ENCODE measurements around the gene EML1.

EML1 gene

DNA sequence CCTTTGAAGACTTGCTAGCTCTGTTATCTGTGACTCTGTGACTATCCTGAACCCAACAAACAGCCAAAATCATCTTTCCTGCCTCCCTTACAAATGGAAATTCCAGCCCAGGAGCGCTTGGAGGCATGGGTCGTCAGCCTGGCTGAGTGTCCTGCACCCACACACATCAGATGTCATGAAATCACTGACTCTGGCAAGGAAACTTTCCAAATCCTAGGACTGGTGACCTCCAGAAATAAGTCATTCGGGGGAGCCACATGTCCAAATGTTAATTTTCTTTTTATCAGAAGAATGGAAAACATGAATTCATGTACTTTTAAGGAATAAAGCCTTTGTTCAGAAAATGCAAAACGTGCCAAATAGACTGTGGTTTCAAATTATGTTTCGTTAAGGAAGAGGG is 175.7 kb downstream of the EML1 start:
- no peak overlapping the region for H3K4me3 Mint-ChIP-seq
- peaks cover 3% of the 10 kb centered on the region for H3K27me3 Mint-ChIP-seq
- no peaks in the 10 kb centered on the region for H3K9me3 Mint-ChIP-seq
- H3K36me3 Mint-ChIP-seq = peaks cover 3% of the 10 kb centered on the region
- H3K27ac Mint-ChIP-seq = no peak overlapping the region
- peaks cover 11% of the 10 kb centered on the region for H3K4me1 Mint-ChIP-seq

DNA sequence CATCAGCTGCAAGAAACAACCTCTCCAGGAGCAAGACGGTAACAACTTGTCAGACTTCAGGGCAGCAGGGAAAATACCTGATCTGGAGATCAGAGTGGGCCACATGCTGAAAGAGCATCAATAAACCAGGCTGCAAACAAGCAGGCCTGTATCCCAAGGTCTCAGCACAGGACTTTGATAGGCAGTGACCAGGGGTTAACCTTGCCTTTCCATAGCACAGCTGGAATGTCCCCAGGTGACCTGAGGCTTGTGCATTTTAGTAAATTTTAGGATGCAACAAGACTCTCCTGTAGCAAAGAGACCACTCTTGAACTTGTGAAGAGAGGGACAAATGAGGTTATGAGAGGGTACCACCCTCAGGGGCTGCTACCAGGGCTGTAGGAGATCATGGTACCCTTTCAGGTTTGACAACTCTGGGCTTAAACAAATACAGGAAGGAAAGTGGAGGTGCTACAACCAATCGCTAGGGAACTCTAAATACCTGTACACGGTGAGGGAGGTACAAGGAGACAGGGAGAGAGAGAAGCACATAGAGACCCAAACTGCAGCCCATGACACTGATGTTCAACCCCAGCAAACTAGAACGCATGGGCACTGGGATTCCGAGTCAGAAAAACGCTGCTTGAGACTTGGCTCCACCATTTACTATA is 176.6 kb downstream of the EML1 start:
- Mint-ChIP-seq H3K36me3 (peaks cover 3% of the 10 kb centered on the region), H3K4me3 (peak overlapping the region; percentile 56), H3K27me3 (peaks cover 3% of the 10 kb centered on the region), H3K27ac (no peak overlapping the region), H3K9me3 (no peaks in the 10 kb centered on the region), H3K4me1 (peaks cover 12% of the 10 kb centered on the region)

- peak overlapping the region; percentile 65 for H3K27ac Mint-ChIP-seq
- peak overlapping the region; percentile 56 for H3K4me3 Mint-ChIP-seq
- H3K27me3 Mint-ChIP-seq = peaks cover 3% of the 10 kb centered on the region
- no peaks in the 10 kb centered on the region for H3K9me3 Mint-ChIP-seq
- H3K36me3 Mint-ChIP-seq = peaks cover 3% of the 10 kb centered on the region
- peaks cover 12% of the 10 kb centered on the region for H3K4me1 Mint-ChIP-seq
These were observed 178.1 kb downstream of the EML1 start for GRCh38 chr14:99971087-99971940.

DNA sequence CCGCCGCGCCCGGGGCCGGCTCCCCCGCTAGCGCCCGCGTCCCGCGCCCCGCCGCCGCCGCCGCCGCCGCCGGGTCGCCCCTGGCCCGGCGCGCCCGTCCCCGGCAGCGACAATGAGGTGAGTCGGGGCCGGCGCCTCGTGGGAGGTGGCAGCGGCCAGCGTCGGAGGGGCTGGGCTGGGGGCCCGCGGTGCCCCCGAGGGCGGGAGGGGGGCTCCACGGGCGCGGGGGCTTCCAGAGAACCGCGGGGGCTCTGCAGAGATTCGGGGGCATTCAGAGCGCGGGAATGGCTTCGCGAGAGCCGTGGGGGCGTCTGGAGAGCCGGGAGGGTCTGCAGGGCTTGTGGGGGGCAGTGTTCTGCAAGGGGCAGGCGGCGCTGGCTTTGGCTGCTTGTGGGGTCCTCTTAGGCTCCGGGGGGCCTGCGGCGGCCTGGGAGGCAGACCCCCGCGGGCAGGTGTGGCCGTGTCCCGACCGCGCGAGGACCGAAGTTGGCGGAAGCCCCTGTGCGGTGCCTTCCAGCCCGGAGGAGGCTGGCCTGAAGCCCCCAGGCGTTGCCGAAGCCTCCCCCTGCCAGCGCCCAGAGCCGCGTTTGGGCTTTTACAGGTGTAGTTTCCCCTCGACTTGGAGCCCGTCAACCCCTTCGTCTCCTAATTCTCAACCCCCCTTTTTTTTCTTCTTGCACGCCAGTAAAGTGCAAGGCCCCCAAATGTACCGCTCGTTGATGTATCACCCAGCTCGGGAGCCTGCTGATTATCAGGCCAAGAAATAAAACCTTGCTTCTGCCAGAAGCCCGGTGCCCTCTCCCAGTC is 178.9 kb downstream of the EML1 start:
- peaks cover 3% of the 10 kb centered on the region for H3K36me3 Mint-ChIP-seq
- peak overlapping the region; percentile 97 for H3K27ac Mint-ChIP-seq
- H3K9me3 Mint-ChIP-seq = no peaks in the 10 kb centered on the region
- H3K27me3 Mint-ChIP-seq = peaks cover 3% of the 10 kb centered on the region
- H3K4me1 Mint-ChIP-seq = peaks cover 12% of the 10 kb centered on the region
- H3K4me3 Mint-ChIP-seq = peak overlapping the region; percentile 96

- peak overlapping the region; percentile 96 for H3K4me3 Mint-ChIP-seq
- no peaks in the 10 kb centered on the region for H3K27me3 Mint-ChIP-seq
- no peaks in the 10 kb centered on the region for H3K9me3 Mint-ChIP-seq
- H3K4me1 Mint-ChIP-seq = peaks cover 12% of the 10 kb centered on the region
- peaks cover 3% of the 10 kb centered on the region for H3K36me3 Mint-ChIP-seq
- H3K27ac Mint-ChIP-seq = peak overlapping the region; percentile 97
These were observed 179.7 kb downstream of the EML1 start for GRCh38 chr14:99972748-99973466.

DNA sequence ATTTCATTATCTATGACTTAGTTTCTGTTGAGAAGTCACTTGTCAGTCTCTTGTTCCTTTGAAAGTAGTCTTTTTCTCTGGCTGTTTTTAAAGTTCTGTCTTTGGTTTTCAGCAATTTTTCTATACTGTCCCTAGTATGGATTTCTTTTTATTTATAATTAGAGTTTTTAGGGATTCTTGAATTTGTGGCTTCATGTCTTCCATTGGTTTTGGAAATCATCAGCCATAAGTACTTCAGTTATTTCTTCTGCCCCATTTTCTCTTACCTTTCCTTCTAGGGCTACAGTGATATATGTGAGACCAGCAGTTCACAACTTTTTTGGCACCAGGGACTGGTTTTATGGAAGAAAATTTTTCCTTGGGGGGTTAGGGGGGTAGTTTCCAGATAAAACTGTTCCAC is 182.0 kb downstream of the EML1 start:
- Mint-ChIP-seq H3K36me3 (peaks cover 3% of the 10 kb centered on the region), H3K27me3 (no peaks in the 10 kb centered on the region), H3K27ac (no peak overlapping the region), H3K4me1 (peaks cover 12% of the 10 kb centered on the region), H3K9me3 (no peaks in the 10 kb centered on the region), H3K4me3 (no peak overlapping the region)

DNA sequence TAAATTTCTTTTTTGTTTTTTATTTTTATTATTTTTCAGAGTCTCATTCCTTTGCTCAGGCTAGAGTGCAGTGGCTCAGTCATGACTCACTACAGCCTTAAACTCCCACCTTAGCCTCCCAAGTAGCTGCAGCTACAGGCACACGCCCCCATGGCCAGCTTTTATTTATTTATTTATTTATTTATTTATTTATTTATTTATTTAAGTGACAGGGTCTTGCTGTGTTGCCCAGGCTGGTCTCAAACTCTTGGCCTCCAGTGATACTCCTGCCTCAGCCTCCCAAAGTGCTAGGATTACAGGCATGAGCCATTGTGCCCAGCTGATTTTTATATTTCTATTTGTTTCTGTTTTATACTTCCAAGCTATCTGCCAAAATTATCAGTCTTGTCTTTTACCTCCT is 182.8 kb downstream of the EML1 start:
- Mint-ChIP-seq H3K27me3 (no peaks in the 10 kb centered on the region), H3K36me3 (peaks cover 3% of the 10 kb centered on the region), H3K4me3 (no peak overlapping the region), H3K27ac (no peak overlapping the region), H3K9me3 (no peaks in the 10 kb centered on the region), H3K4me1 (peaks cover 12% of the 10 kb centered on the region)

DNA sequence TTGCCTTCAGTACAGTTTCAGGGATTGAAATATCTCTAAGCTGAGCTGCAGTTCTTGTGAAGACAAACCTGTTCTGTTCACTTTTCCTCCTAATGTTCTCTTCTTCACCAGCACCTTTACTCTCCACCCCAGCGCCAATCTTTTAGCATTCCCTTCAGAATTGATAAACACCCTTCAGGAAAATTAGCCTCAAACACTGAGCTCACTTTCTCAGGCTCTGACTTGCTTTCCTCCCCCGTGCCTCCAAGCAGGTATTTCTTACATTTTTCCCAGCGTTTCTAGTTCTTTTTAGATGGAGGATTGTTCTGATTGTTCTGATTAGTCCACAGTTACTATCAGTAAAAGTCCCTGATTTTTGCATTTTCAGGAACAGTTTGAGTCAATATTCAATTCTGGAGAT is 183.5 kb downstream of the EML1 start:
- no peak overlapping the region for H3K27ac Mint-ChIP-seq
- H3K36me3 Mint-ChIP-seq = peaks cover 3% of the 10 kb centered on the region
- H3K9me3 Mint-ChIP-seq = no peaks in the 10 kb centered on the region
- H3K4me1 Mint-ChIP-seq = peaks cover 13% of the 10 kb centered on the region
- H3K4me3 Mint-ChIP-seq = no peak overlapping the region
- no peaks in the 10 kb centered on the region for H3K27me3 Mint-ChIP-seq

DNA sequence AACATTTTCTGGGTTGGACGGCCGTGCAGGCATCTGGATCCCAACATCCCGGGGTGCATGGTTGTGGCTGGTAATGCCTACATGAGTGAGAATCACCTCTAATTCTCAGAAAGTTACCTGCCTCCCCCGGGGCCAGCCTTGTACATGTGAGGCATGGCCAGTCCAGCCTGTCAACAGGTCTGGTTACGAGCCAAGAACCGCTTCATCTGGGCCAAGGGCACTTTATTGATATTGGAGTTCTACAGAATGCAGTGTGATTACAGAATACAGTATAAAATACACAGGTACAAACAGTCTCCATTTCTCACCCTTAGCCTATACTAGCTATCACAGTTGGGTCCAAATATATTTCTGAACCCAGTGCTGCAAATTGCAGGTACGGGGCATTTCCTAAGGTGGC is 187.1 kb downstream of the EML1 start:
- Mint-ChIP-seq H3K27me3 (no peaks in the 10 kb centered on the region), H3K4me3 (no peak overlapping the region), H3K36me3 (no peaks in the 10 kb centered on the region), H3K9me3 (no peaks in the 10 kb centered on the region), H3K27ac (no peak overlapping the region), H3K4me1 (peaks cover 14% of the 10 kb centered on the region)

DNA sequence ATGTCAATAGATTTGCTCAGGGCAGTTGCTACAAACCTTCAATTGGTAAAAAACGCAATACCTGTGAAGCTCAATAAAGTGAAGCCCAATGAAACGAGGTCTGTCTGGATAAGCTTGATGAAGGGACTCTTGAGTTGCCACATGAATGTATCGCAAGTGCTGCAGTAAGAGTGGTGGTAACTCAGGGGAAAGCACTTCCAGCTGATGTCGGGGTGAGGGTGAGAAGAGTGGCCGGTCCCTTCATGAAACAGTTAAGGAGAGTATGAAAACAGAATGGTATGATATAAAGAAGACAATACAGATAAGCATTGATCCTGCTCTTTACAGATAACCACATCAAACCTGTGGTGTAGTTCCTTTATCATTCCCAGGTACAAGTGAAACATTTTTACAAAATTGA is 188.6 kb downstream of the EML1 start:
- H3K9me3 Mint-ChIP-seq = no peaks in the 10 kb centered on the region
- no peak overlapping the region for H3K27ac Mint-ChIP-seq
- no peaks in the 10 kb centered on the region for H3K27me3 Mint-ChIP-seq
- no peaks in the 10 kb centered on the region for H3K36me3 Mint-ChIP-seq
- no peak overlapping the region for H3K4me3 Mint-ChIP-seq
- H3K4me1 Mint-ChIP-seq = peaks cover 14% of the 10 kb centered on the region

- Mint-ChIP-seq H3K27ac (no peak overlapping the region), H3K4me3 (no peak overlapping the region)
These were observed 189.5 kb downstream of the EML1 start for GRCh38 chr14:99982537-99983250.

DNA sequence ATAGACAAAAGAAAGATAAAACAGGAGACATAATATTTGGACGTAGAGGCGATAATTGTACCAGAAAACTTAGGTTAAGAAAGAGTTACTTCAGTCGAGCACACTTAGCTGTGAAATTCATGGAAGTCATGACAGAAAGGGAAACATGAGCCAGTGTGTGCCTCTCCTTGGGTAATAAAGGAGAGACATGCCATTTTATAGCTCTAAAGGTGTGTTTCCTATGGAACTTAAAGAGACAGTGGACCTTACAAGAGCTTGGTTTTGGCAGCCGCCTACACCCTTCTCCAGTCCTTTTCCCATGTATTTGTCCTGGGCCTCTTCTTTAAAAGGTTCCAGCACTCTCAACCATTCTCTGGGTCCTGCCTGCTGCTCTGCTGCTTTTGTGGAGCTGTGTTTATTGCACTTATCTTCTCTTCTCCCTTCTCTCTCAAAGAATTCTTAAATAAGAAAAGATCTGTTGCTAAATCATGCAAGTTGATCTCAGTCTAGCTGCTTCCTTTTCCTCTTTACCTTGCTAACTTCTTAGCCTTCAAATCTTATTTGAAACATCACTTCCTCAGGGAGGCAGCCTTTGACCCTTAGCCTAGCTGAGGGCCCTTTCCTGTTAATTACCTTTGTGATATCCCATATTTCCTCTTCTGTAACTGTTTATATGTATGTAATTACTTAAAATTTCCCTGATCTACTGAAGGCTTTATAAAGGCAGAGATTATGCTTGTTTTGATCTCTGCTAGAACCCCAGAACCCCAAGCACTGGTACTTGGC is 190.2 kb downstream of the EML1 start:
- H3K9me3 Mint-ChIP-seq = no peaks in the 10 kb centered on the region
- H3K36me3 Mint-ChIP-seq = no peaks in the 10 kb centered on the region
- H3K4me3 Mint-ChIP-seq = no peak overlapping the region
- peaks cover 14% of the 10 kb centered on the region for H3K4me1 Mint-ChIP-seq
- H3K27me3 Mint-ChIP-seq = no peaks in the 10 kb centered on the region
- H3K27ac Mint-ChIP-seq = peak overlapping the region; percentile 79

More at GRCh38 chr14:99982537-99983250, 189.5 kb downstream of the EML1 start:
- no peaks in the 10 kb centered on the region for H3K27me3 Mint-ChIP-seq
- no peaks in the 10 kb centered on the region for H3K36me3 Mint-ChIP-seq
- no peaks in the 10 kb centered on the region for H3K9me3 Mint-ChIP-seq
- peaks cover 14% of the 10 kb centered on the region for H3K4me1 Mint-ChIP-seq

GRCh38 chr14:99984036-99984435 is 190.8 kb downstream of the EML1 start:
- Mint-ChIP-seq H3K4me1 (peaks cover 14% of the 10 kb centered on the region), H3K4me3 (no peak overlapping the region), H3K27me3 (no peaks in the 10 kb centered on the region), H3K36me3 (no peaks in the 10 kb centered on the region), H3K27ac (peak overlapping the region; percentile 79), H3K9me3 (no peaks in the 10 kb centered on the region)

DNA sequence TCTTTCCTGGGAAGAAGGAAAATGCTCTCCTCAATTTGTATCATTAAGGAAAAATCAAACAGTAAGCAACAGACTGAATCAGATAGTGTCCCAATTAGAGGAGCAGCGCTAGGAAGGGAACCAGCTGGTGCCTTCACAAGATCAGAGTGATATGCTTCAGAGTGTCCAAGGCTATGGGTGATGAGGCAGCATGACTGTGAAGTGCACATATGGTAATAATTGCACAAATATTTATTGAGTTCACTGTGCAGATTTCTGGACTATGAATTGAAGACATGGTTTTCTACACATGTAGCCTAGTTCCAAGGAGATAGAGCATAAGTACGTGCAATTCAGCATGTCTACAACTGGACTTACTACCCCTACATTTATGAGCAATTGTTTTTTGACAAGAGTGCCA is 193.2 kb downstream of the EML1 start:
- H3K27ac Mint-ChIP-seq = no peak overlapping the region
- H3K9me3 Mint-ChIP-seq = no peaks in the 10 kb centered on the region
- H3K4me3 Mint-ChIP-seq = no peak overlapping the region
- no peaks in the 10 kb centered on the region for H3K27me3 Mint-ChIP-seq
- H3K36me3 Mint-ChIP-seq = no peaks in the 10 kb centered on the region
- peaks cover 14% of the 10 kb centered on the region for H3K4me1 Mint-ChIP-seq
